WI38 (cell line): ENCODE measurements around the gene AP1M1.

Experiments
- H3K4me3 ChIP-seq: 2 replicates; pipeline ENCODE4 v1.5.1; 2011; ENCODE audit warnings: low read depth, mild to moderate bottlenecking, control low read depth, low read length
- CTCF ChIP-seq: IDR thresholded peaks from 2 replicates; pipeline ENCODE4 v1.5.1; 2012; ENCODE audit warnings: low read depth, mild to moderate bottlenecking, control low read depth, low read length

AP1M1 gene

GRCh38 chr19:16289594-16289993 is 91.9 kb downstream of the AP1M1 start:
- TF ChIP-seq CTCF: no peak
- H3K4me3 ChIP-seq: no peak overlapping the region

GRCh38 chr19:16290692-16291091 is 93.0 kb downstream of the AP1M1 start:
- no peak for TF ChIP-seq CTCF
- no peak overlapping the region for H3K4me3 ChIP-seq

- peak overlapping the region; percentile 53 for H3K4me3 ChIP-seq
- TF ChIP-seq CTCF: no peak
Measured at GRCh38 chr19:16293118-16294091, 95.7 kb downstream of the AP1M1 start.

GRCh38 chr19:16295057-16295456 is 97.3 kb downstream of the AP1M1 start:
- TF ChIP-seq CTCF: no peak
- no peak overlapping the region for H3K4me3 ChIP-seq
